ENCODE results near the gene RAPSN.

The RAPSN gene

DNA sequence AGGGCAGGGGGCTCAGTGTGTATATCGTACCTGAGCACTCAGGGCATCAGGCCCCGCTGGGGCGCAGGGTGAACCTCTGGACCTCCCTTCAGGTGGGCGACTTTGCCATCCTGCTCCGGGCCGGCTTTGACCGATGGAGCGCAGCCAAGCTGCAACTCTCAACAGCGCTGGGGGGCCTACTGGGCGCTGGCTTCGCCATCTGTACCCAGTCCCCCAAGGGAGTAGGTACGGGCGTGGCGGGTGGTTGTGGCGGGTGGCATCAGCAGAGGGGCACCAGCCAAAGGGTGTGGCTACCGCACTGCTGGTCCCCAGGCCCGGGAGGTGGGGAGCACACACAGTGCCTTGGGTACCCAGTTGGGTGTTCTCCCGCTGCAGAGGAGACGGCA, 34.3 kb downstream of the RAPSN start:
- DNase-seq (ENCODE audit: low spot score), result no peak
- H3K4me3 ChIP-seq, result no peak overlapping the region
- TF ChIP-seq, protein P1, sequence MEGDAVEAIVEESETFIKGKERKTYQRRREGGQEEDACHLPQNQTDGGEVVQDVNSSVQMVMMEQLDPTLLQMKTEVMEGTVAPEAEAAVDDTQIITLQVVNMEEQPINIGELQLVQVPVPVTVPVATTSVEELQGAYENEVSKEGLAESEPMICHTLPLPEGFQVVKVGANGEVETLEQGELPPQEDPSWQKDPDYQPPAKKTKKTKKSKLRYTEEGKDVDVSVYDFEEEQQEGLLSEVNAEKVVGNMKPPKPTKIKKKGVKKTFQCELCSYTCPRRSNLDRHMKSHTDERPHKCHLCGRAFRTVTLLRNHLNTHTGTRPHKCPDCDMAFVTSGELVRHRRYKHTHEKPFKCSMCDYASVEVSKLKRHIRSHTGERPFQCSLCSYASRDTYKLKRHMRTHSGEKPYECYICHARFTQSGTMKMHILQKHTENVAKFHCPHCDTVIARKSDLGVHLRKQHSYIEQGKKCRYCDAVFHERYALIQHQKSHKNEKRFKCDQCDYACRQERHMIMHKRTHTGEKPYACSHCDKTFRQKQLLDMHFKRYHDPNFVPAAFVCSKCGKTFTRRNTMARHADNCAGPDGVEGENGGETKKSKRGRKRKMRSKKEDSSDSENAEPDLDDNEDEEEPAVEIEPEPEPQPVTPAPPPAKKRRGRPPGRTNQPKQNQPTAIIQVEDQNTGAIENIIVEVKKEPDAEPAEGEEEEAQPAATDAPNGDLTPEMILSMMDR (IDR thresholded peaks at IDR 0.05), result no peak
- H3K27ac ChIP-seq, result peak overlapping the region in 1 of 2 donors; percentile 89

DNA sequence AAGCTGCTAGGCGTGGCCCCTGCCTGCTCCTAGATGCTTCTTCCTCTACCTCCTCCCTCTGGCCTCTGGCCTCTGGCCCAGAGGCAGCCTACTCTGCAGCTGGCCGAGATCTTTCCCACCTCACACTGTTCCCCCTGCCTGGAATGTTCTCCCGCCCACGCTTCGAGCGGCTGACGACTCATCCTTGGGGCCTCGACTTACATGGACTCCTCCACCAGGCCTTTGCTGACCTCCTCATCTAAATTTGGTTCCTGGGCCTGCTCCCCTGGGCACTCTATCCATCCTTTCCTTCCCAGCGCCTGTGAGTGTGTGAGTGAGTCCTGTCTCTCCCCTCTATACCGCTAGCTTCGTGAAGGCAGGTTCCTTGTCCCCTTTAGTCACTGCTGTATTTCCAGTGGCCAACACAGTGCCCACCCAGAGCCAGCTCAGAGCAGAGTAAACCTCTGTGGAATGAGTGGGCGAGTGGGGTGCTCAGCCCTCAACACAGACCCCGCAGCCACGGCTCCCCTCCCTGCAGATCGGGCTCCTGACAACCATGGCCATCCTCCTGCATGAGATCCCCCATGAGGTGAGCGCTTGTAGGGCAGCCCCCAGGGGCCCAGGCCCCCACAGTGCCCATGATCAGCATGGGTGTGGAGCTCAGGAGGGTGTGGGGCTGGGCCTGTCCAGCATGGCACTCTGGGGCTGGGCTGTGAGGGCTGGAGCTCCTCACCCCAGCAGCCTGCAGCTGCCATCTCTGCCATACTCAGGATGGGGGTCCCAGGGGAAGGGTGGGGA, 34.8 kb downstream of the RAPSN start:
- DNase-seq (ENCODE audit: low spot score), result no peak
- Histone ChIP-seq H3K27ac (peak overlapping the region in 1 of 2 donors; percentile 89), H3K4me3 (no peak overlapping the region)
- TF ChIP-seq, protein P1 (IDR thresholded peaks at IDR 0.05), result no peak

DNA sequence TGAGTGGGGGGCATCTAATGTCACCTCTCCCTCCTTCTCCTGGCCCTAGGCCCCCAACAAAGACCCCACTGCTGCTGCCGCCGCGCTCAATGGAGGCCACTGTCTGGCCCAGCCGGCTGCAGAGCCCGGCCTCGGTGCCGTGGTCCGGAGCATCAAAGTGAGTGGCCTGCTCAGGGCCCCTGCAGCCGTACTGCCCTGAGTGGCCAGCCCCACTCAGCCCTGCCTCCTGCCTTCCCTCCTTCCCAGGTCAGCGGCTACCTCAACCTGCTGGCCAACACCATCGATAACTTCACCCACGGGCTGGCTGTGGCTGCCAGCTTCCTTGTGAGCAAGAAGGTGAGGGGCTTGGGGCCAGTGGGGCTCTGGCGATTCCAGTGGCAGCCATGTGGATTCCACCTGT, 35.6 kb downstream of the RAPSN start:
- peak overlapping the region in 1 of 2 donors; percentile 89 for H3K27ac ChIP-seq
- DNase-seq (ENCODE audit: low spot score), result no peak

DNA sequence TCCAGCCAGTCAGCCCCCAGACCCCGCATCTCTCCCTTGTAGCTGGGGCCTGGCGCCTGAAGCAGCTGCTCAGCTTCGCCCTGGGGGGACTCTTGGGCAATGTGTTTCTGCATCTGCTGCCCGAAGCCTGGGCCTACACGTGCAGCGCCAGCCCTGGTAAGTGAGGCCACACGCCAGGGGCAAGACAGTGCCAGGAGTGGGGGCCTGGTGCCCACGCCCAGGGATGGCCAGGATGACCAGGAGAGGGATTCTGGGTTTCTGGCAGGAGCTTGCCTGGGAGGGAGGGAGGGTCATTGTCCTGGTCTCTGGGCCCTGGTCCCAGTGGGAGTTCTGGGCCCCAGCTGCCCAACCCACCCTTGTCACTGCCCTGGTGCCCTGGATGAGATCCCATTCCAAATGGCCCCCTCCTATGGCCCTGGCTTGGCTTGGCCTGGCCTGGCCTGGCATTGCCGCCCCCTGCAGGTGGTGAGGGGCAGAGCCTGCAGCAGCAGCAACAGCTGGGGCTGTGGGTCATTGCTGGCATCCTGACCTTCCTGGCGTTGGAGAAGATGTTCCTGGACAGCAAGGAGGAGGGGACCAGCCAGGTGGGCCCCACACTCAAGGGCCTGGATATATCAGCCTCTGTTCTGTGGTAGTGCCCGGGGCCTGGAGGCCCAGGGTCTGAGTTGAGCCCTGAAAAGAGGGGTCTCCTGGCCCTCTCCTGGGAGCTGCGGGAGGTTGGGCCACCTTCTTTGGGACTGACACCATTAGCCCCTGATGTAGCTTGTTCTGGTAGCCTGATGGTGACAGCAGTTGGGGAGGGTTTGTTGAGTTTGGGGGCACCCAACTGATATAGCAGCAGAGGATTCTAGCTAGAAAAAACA, 36.8 kb downstream of the RAPSN start:
- DNase-seq (ENCODE audit: low spot score), result no peak
- no peak overlapping the region for H3K4me3 ChIP-seq
- TF ChIP-seq, protein P1 (IDR thresholded peaks at IDR 0.05), result peak; percentile 58
- H3K27ac ChIP-seq, result peak overlapping the region in 1 of 2 donors; percentile 31

More for the DNA sequence above, 35.6 kb downstream of the RAPSN start:
- TF ChIP-seq, protein P1 (IDR thresholded peaks at IDR 0.05), result no peak
- H3K4me3 ChIP-seq, result no peak overlapping the region

DNA sequence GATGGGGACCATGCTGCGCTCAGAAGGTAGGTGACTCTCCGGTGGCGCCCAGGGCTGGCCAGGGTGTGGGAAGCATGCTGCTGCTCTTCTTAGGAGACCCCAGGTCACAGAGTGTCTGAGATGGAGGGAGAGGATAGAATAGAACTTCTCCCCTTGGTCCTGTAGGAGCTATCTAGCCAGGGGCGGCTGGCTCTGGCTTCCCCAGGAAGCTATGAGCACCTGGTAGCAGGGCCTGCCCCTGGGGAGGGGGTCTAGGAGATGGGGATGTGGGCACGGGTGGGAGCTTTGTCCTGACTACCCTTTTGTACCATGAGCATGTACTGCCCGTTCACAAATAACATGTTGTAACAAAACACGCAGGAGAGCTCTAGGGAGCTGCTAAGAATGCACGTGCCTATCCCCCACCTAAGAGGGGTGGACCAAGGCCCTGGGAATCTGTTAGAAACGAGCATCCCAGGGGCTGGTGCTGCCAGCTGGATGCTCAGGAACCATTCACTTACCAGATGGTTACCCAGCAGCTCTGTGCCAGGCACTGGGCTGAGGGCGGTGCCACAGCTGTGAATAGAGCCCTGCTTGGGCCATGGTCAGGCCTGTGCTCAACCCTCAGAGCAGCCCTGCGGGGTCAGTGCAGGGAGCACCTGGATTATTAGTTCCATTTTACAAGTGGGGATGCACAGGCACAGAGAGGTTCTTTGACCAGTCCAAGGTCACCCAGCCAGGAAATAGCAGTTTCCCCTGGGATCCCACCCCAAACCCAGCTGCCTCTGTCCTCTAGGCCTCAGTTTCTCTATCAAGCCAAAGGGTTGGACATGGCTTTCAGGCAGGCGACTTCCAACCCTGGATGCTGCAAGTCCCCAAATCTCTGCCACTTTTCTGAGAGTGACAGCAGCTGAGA, 38.3 kb downstream of the RAPSN start:
- Histone ChIP-seq H3K27ac (peak overlapping the region; percentile 96 to 100), H3K4me3 (peak overlapping the region; percentile 99)
- DNase-seq (ENCODE audit: low spot score), result peak; percentile 67
- TF ChIP-seq, protein P1 (IDR thresholded peaks at IDR 0.05), result no peak

DNA sequence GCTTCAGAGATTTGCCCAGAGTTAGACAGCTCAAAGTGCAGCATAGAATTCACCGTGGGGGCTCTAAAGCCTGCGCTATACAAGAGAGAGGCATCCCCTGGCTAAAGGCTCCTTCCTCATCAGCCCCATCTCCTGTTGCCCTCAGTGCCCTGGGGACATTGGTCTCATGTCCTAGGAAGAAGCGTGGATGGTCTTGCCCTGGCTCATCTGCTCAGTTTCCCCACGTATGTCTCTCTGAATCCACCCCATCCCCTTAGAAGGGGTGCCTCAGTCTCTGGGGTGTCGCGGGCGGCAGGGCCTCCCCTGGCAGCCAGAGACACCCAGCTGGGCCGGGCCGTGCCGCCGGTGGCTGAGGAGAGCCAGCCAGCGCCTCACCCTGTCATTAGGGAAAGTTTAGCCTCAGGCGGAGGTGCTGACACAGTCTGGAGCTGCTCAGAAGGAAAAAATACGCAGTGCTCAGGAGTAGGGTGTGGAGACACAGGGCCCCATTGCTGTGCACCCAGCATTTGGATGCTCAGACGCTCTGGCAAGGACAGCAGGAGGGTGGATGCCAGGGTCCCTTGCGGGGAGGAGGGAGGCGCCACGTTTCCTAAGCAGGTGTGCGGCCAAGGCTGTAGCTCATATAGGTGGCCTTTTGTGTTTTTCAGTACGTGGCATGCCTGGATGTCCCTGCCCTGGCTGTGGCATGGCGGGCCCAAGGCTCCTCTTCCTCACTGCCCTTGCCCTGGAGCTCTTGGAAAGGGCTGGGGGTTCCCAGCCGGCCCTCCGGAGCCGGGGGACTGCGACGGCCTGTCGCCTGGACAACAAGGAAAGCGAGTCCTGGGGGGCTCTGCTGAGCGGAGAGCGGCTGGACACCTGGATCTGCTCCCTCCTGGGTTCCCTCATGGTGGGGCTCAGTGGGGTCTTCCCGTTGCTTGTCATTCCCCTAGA, 39.2 kb downstream of the RAPSN start:
- TF ChIP-seq, protein P1 (IDR thresholded peaks at IDR 0.05), result no peak
- Histone ChIP-seq H3K27ac (peak overlapping the region; percentile 96 to 100), H3K4me3 (peak overlapping the region; percentile 99)
- peak; percentile 70 for DNase-seq (ENCODE audit: low spot score)

Data from coronary artery (tissue), 2 donors.